ENCODE measurements around the gene CANT1. TPM values are rescaled to one million over a fixed set of nuclear protein-coding genes. Genes with fewer than 3 reads are reported as not detected.

CANT1 gene
- total RNA-seq, 1 donor from 2014 or later, result 72.1 TPM

- Histone ChIP-seq H3K9me3 (ENCODE audit: insufficient read depth, low read depth, low read length) (no peaks in the 10 kb centered on the region), H4K20me1 (ENCODE audit: insufficient read depth, low read length) (peaks cover 20% of the 10 kb centered on the region), H3K4me1 (ENCODE audit: insufficient read depth, low read length) (peaks cover 11% of the 10 kb centered on the region), H3K9ac (ENCODE audit: low read length) (no peak overlapping the region), H3K27me3 (ENCODE audit: insufficient read depth, low read length) (no peaks in the 10 kb centered on the region), H3K36me3 (ENCODE audit: insufficient read depth, low read length) (no peaks in the 10 kb centered on the region), H3K79me2 (ENCODE audit: insufficient read depth, low read length) (peaks cover 3% of the 10 kb centered on the region), H3K27ac (ENCODE audit: low read depth, low read length) (no peak overlapping the region), H3K4me3 (ENCODE audit: insufficient read depth, low read depth, low read length) (no peak overlapping the region), H3K4me2 (ENCODE audit: low read length) (peak overlapping the region; percentile 43), H2AFZ (ENCODE audit: low read depth, low read length) (peak overlapping the region; percentile 57)
- FAIRE-seq, result no peak
- peaks cover 22% of the 10 kb centered on the region for H3K36me3 Mint-ChIP-seq (ENCODE audit: low read depth, unreplicated experiment)
- no peak overlapping the region for H3K4me3 Mint-ChIP-seq (ENCODE audit: unreplicated experiment)
- peak overlapping the region; percentile 80 for H3K27ac Mint-ChIP-seq (ENCODE audit: unreplicated experiment)
- peaks cover 3% of the 10 kb centered on the region for H3K27me3 Mint-ChIP-seq (ENCODE audit: low read depth, unreplicated experiment)
- peaks cover 5% of the 10 kb centered on the region for H3K4me1 Mint-ChIP-seq (ENCODE audit: low read depth, unreplicated experiment)
- no peaks in the 10 kb centered on the region for H3K9me3 Mint-ChIP-seq (ENCODE audit: unreplicated experiment)
- peak; percentile 37 for DNase-seq (ENCODE audit: low read depth)
- peak; percentile 55 for TF ChIP-seq CTCF (IDR thresholded peaks at IDR 0.05; ENCODE audit: insufficient read depth, low read depth, low read length)
- no peak for TF ChIP-seq EZH2 (IDR thresholded peaks at IDR 0.05; ENCODE audit: insufficient read depth, low read length)
Measured at GRCh38 chr17:78970834-78971755, 38.5 kb downstream of the CANT1 start.

- FAIRE-seq, result no peak
Measured at GRCh38 chr17:78969865-78970264, 39.7 kb downstream of the CANT1 start.

More at GRCh38 chr17:78969865-78970264, 39.7 kb downstream of the CANT1 start:
- no peaks in the 10 kb centered on the region for H3K27me3 ChIP-seq (ENCODE audit: insufficient read depth, low read length)
- H2AFZ ChIP-seq (ENCODE audit: low read depth, low read length), result no peak overlapping the region
- peaks cover 20% of the 10 kb centered on the region for H3K36me3 Mint-ChIP-seq (ENCODE audit: low read depth, unreplicated experiment)
- H4K20me1 ChIP-seq (ENCODE audit: insufficient read depth, low read length), result peaks cover 20% of the 10 kb centered on the region
- TF ChIP-seq EZH2 (IDR thresholded peaks at IDR 0.05; ENCODE audit: insufficient read depth, low read length) (no peak), CTCF (IDR thresholded peaks at IDR 0.05; ENCODE audit: insufficient read depth, low read depth, low read length) (no peak)
- H3K9ac ChIP-seq (ENCODE audit: low read length), result no peak overlapping the region
- peaks cover 10% of the 10 kb centered on the region for H3K4me1 ChIP-seq (ENCODE audit: insufficient read depth, low read length)
- no peaks in the 10 kb centered on the region for H3K9me3 Mint-ChIP-seq (ENCODE audit: unreplicated experiment)
- no peaks in the 10 kb centered on the region for H3K36me3 ChIP-seq (ENCODE audit: insufficient read depth, low read length)
- H3K4me3 Mint-ChIP-seq (ENCODE audit: unreplicated experiment), result no peak overlapping the region
- no peaks in the 10 kb centered on the region for H3K9me3 ChIP-seq (ENCODE audit: insufficient read depth, low read depth, low read length)
- peaks cover 3% of the 10 kb centered on the region for H3K79me2 ChIP-seq (ENCODE audit: insufficient read depth, low read length)
- no peak overlapping the region for H3K4me2 ChIP-seq (ENCODE audit: low read length)
- DNase-seq (ENCODE audit: low read depth), result no peak
- H3K27ac ChIP-seq (ENCODE audit: low read depth, low read length), result no peak overlapping the region
- peaks cover 3% of the 10 kb centered on the region for H3K27me3 Mint-ChIP-seq (ENCODE audit: low read depth, unreplicated experiment)
- H3K4me1 Mint-ChIP-seq (ENCODE audit: low read depth, unreplicated experiment), result peaks cover 3% of the 10 kb centered on the region
- no peak overlapping the region for H3K4me3 ChIP-seq (ENCODE audit: insufficient read depth, low read depth, low read length)
- H3K27ac Mint-ChIP-seq (ENCODE audit: unreplicated experiment), result no peak overlapping the region

Measured in astrocyte (in vitro differentiated cells and primary cell).